GM12891 (cell line): Measurements from ENCODE around the gene ATP11A.

Experiments
- DNase-seq: peaks from one replicate; pipeline ENCODE4 v3.0.0; 2011; ENCODE audit warnings: low spot score; ENCODE audit not compliant: insufficient read length
- FAIRE-seq: peaks from 2 replicates; lab custom pipeline; 2011; peaks lifted over from hg19 to GRCh38; lab: Jason Lieb, UNC
- PAX5 ChIP-seq: IDR thresholded peaks from 2 replicates; pipeline ENCODE4 v1.6.1; 2011; ENCODE audit warnings: low read length, moderate library complexity, mild to moderate bottlenecking; ENCODE audit not compliant: insufficient read depth, severe bottlenecking
- POLR2A ChIP-seq: IDR thresholded peaks from 2 replicates; pipeline ENCODE4 v1.6.1; 2011; ENCODE audit warnings: low read depth, low read length, control low read depth
- POLR2AphosphoS5 ChIP-seq: IDR thresholded peaks from 2 replicates; pipeline ENCODE4 v1.6.1; 2011; ENCODE audit warnings: low read depth, low read length, control low read depth
- POU2F2 ChIP-seq: IDR thresholded peaks from 2 replicates; pipeline ENCODE4 v1.6.1; 2011; ENCODE audit warnings: low read depth, mild to moderate bottlenecking, control low read depth, low read length, moderate library complexity
- SPI1 ChIP-seq: IDR thresholded peaks from 2 replicates; pipeline ENCODE4 v1.6.1; 2011; ENCODE audit warnings: low read depth, low read length, control low read depth
- TAF1 ChIP-seq: IDR thresholded peaks from 2 replicates; pipeline ENCODE4 v1.6.1; 2011; ENCODE audit warnings: low read depth, low read length, control low read depth

Gene ATP11A

DNA sequence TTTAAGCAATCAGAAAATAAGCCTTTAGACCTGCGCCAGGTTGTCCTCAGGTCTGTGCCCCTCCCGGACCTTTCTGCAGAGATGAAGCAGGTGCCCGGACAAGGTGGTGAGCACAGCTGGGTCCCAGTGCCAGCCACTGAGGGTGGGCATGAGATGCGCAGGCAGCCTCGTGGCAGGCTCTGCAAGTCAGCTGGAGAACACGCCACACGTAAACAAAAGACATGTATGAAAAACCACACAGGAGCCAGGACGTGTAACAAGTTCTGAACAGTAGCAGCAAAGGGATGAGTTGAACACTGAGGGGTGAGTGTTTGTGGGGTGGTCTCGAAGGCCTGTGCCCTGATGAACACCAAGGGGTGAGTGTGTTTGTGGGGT lies 210.4 kb downstream of the ATP11A start:
- DNase-seq (no peak), FAIRE-seq (no peak)
- TF ChIP-seq PAX5, result no peak
- TF ChIP-seq SPI1, result no peak
- TF ChIP-seq TAF1, result no peak
- no peak for TF ChIP-seq POLR2AphosphoS5
- TF ChIP-seq POU2F2, result no peak
- TF ChIP-seq POLR2A, result no peak

DNA sequence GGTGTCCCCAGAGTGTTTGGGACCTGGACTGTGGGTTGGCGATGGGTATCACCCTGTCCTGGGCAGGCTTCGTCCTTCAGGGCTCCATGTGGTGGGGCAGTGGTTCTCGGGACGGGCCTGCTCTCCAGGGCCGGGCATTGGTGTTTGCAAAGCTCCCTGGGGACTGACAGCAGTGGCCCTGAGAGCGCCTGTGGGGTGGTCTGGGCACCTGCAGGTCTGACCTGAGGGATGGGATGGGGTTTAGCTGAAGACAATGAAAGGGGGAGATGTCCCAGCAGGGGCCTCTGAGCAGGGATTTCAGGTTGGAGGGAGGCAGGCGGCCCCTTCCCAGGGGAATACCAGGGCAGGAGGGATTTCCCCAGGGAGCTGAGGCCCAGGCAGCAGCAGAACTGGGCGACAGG lies 210.9 kb downstream of the ATP11A start:
- TF ChIP-seq TAF1 (no peak), PAX5 (no peak), POLR2A (no peak), POU2F2 (no peak), POLR2AphosphoS5 (no peak), SPI1 (no peak)
- DNase-seq (no peak), FAIRE-seq (no peak)

DNA sequence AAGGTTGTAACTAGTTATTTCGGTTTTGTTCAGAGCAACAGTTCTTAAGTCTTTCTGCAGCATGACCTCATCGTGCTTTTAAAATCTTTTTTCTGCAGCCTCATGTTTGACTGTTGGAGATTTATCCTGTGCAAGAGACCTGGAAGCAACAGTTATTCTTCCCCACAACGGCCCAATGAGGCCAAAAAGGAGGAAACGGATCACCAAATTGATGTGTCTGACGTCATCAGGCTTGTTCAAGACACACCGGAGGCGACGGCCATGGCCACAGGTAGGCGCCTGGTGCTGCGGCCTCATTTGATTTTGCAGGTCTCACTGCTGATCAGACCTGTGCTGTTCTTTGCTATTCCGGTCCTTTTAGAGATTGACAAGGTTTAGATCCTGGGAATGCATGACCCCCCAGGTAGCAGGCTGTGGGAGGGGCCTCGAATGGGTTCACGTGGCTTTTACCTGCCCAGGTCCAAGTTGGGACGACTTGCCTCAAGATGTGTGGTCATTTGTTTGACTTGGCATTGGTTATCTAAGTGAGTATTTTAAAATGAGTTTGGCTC lies 212.3 kb downstream of the ATP11A start:
- DNase-seq, result no peak
- FAIRE-seq, result no peak
- TF ChIP-seq POLR2AphosphoS5 (no peak), SPI1 (no peak), POU2F2 (no peak), POLR2A (no peak), TAF1 (no peak), PAX5 (no peak)

DNA sequence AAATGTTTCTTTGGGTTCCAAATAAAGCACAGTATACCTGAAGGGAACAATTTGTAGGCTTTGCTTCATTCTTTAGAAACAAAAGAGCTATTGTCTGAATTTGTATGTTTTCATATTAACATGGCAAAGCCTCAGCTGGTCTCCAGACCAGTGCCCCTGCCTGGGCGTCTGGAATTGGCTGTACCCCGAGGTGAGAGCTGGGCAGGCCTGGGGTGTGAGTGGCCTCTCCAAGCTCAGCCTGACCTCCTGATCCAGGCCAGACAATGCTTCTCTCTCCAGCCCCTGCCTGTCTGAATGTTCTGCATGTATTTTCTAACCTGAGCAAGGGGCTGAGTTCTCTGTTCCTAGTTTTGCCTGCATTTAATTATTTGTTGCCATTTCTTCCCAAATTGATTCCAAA lies 212.8 kb downstream of the ATP11A start:
- no peak for TF ChIP-seq POU2F2
- no peak for TF ChIP-seq POLR2AphosphoS5
- no peak for TF ChIP-seq TAF1
- no peak for TF ChIP-seq SPI1
- TF ChIP-seq PAX5, result no peak
- no peak for TF ChIP-seq POLR2A
- no peak for DNase-seq
- no peak for FAIRE-seq

DNA sequence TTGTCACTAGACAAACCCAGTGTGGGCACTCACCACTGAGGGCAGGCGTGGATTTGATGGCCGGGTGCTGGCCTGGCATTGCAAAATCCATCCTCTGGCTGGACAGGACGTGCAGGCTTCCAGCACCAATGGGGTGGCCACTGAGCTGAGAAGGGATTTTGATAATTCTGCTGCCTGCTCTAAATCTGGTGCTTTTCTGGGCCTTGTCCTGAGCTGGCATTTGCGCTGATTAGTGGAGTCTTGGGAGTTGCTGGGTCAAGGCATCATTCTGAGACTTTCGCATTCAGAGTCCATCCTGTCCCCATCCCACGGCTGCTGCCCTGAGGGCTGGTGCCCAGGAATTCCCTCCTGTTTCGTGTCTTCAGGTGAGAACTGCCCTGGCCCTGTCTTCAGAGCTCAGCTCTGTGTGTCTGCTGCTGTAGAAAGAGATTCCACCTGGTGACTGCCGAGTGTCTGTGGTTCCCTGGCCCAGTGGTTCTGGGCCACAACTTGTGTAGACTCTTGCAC lies 213.3 kb downstream of the ATP11A start:
- TF ChIP-seq POU2F2 (no peak), SPI1 (no peak), TAF1 (no peak), POLR2AphosphoS5 (no peak), PAX5 (no peak), POLR2A (no peak)
- DNase-seq (no peak), FAIRE-seq (no peak)

DNA sequence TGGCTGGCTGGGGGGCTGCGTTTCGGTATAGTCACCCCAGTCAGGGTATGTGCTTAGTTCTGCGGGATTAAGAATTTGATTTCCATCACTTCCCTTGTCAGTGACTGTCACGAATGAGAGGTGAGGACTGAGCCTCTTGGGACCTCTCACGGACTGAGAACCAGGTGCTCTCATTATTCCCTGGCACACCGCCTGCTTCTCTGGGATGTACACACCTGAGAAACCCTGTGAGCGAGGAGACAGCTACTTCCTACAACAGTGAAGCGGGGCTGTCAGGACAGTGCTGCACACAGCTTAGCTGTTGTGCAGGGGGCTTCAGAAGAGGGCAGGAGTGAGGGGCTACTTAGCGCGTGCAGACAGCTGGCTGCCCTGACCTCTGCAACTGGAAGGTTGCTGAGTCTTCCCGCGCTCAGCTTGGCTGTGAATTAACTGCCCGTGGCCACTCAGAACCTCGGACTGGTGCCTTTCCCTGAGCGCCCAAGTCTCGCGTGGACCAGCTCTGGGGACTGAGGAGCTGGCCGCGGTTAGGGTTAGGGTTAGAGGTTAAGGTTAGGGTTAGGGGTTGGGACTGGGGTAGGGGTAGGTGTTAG lies 213.9 kb downstream of the ATP11A start:
- FAIRE-seq (no peak), DNase-seq (no peak)
- TF ChIP-seq PAX5, result no peak
- no peak for TF ChIP-seq POLR2A
- no peak for TF ChIP-seq POLR2AphosphoS5
- no peak for TF ChIP-seq TAF1
- no peak for TF ChIP-seq SPI1
- TF ChIP-seq POU2F2, result no peak

DNA sequence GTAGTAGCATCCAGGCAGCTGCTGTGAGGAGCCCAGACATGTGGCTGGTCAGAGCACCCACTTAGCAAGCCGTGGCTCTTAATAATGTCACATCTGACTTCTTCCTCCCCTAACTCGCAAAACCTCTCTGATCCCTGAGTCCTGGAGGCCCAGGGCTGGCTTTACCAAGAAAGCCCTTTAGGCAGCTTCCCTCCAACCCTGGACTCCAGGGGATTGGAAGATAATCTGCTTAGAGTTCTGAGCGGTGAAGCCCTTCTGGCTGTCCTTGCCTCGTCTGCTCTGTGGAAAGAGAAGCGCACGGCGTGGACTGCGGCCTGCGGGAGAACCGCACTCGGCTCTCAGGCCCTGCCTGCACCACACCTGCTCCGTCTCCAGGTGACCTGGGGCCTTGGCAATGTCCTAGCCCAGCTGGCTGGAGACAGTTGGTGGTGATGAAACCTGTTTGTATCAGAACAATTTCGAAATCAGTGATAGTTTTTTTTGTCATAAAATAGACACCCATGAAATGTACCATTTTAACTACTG lies 214.7 kb downstream of the ATP11A start:
- FAIRE-seq, result no peak

DNA sequence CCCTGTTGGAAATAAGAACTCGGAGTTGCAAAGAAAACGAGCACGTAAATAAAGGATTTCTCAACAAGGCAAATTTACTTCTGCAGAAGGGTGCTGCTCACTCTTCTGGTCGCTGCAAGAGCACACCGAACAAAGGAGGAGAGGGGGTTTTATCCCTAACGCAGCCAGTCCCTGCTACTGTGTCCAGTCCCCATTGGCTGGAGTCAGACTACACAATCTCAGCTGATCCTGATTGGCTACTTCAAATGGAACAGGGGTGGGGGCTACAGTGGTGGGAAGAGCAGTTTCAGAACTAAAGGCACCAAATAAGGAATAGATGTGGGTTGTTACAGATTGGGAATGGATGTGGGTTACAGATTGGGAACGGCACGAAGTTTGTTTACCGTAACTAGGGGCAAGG lies 215.2 kb downstream of the ATP11A start:
- DNase-seq (no peak), FAIRE-seq (no peak)
- TF ChIP-seq PAX5 (no peak), SPI1 (no peak), POLR2A (no peak), POLR2AphosphoS5 (no peak), POU2F2 (no peak), TAF1 (no peak)

More for the DNA sequence above, 214.7 kb downstream of the ATP11A start:
- DNase-seq, result no peak
- TF ChIP-seq POLR2A, result no peak
- no peak for TF ChIP-seq PAX5
- TF ChIP-seq POU2F2, result no peak
- TF ChIP-seq POLR2AphosphoS5, result no peak
- TF ChIP-seq SPI1, result no peak
- TF ChIP-seq TAF1, result no peak

DNA sequence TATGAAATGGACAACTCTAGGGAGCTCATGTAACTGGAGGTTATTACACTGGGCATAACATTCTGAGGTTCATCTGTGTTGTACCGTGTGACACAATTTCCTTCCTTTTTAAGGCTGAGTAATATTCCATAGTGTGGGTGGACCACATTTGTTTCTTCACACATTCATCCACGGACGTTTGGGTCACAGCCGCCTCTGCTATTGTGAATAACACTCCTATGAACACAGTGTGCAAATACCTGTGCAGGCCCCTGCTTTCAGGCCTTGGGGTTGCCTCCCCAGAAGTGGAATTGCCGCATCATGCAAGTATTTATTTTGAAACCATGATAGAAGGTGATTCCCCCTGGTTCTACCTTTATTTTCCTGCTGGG lies 215.8 kb downstream of the ATP11A start:
- no peak for TF ChIP-seq PAX5
- no peak for TF ChIP-seq POLR2A
- FAIRE-seq, result no peak
- no peak for DNase-seq
